Right cardiac atrium (tissue), 5 donors: ENCODE results near the gene KCNB1. TPM values are rescaled to one million over a fixed set of nuclear protein-coding genes. Genes with fewer than 3 reads are reported as not detected.

Source experiments
- ATAC-seq, 2 donors: fragments of 200-7000 bp; cut with Tn5 transposase; one replicate each; pipeline versions ENCODE4 v1.8.0 to v1.9.1; 2020; ENCODE audit warnings: moderate library complexity in 2 of 2, mild to moderate bottlenecking in 1 of 2
- DNase-seq, 3 donors: peaks; one replicate each; pipeline ENCODE4 v3.0.0-alpha.2; 2020
- H3K27ac ChIP-seq: one replicate; pipeline ENCODE4 v1.5.1; 2013; ENCODE audit warnings: mild to moderate bottlenecking, low read length, control low read depth, moderate library complexity
- H3K27me3 ChIP-seq: one replicate; pipeline ENCODE4 v1.6.1; 2013; ENCODE audit not compliant: control insufficient read depth, insufficient read depth
- H3K4me1 ChIP-seq: one replicate; pipeline ENCODE4 v1.6.1; 2013; ENCODE audit warnings: low read length; ENCODE audit not compliant: control insufficient read depth, insufficient read depth
- H3K4me3 ChIP-seq: one replicate; pipeline ENCODE4 v1.5.1; 2013; ENCODE audit warnings: low read length, control low read depth
- H3K9me3 ChIP-seq: one replicate; pipeline ENCODE4 v1.6.1; 2013; ENCODE audit warnings: low read length; ENCODE audit not compliant: control insufficient read depth
- WGBS: extraction: QIAGEN DNeasy Blood & Tissue Kit; methylation state at CpG from one replicate; pipeline ENCODE4 v1.1.7; 2013; 5-methylcytosine and 5-hydroxymethylcytosine counted together
- intact Hi-C, 4 donors: fragments of 100-400 bp; cut with DNase I; formaldehyde crosslinking; loops; one replicate each; pipeline versions ENCODE4 v1.11.0 to v1.14.0; 2022 to 2023
- polyA plus RNA-seq: library from polyadenylated mRNA; stranded (reverse); fragments of 200-250 nt; gene quantifications from one replicate; pipeline ENCODE4 v1.2.3, GENCODE V29; 2013
- total RNA-seq, 4 donors: library from RNA; stranded (reverse); fragmentation: NEBNext Ultra II Directional; extraction: Animal tissue kit (Norgen Biotek cat#: 25700); gene quantifications; one replicate each; pipeline ENCODE4 v1.2.1, GENCODE V29; 2021
- donor health status: healthy with polysubstance abuse.
- donor health status: DM: no; HTN: yes; CAD: no.
- donor health status: DM: no; HTN: no; CAD: no.
- donor health status: DM: no; HTN: yes; CAD: no; lungs with severe emphysema.
- donor health status: DM: yes; HTN: yes; CAD: no.

KCNB1 gene
- total and polyA plus RNA-seq, 5 donors, result 0.35 to 1.6 (median 0.66) TPM

DNA sequence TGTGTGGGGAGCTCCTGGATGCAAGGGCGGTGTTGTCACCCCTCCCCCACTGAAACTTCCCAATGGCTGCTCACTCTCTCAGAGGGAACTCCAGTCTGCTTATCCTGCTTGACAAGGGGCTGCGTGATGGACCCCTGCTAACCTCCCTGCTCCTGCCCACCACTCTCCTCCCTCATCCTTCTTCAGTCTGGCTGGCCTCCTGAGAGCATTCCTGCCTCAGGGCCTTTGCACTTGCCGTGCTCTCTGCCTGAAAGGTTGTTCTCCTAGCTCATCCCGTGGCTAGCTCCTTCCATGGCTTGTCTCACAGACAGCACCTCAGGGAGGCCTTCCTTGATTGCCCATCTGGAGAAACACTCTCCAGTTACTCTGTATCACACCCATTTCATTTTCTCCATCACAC is 130.7 kb downstream of the KCNB1 start:
- Histone ChIP-seq H3K4me1 (no peaks in the 10 kb centered on the region), H3K27ac (no peak overlapping the region), H3K27me3 (no peaks in the 10 kb centered on the region), H3K4me3 (no peak overlapping the region), H3K9me3 (no peaks in the 10 kb centered on the region)
- 80% methylated on average over 4 of the region's 4 CpGs for WGBS
- intact Hi-C loops, result no loop called here
- DNase-seq (no peak), ATAC-seq (no peak)

- no peak overlapping the region for H3K27ac ChIP-seq
- intact Hi-C loops, result no loop called here
These were observed 132.7 kb downstream of the KCNB1 start for GRCh38 chr20:49349694-49350252.

DNA sequence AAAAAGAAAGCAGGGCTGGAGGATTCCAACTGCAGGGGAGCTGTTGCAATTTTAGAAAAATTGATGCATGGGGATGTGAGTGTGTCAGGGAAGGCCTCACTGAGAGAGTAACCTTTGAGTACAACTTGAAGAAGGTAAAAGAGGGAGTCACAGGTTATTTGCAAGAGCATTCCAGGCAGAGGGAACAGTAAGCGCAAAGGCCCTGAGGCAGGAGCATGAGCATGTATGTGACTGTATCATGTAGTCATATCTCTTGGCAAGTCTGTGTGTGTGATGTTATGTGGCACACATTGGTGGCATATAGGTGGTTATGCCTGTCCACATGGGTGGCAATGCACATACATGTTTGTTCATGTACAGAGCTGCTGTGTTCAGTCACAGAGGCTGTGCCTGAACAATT is 133.4 kb downstream of the KCNB1 start:
- Histone ChIP-seq H3K27me3 (no peaks in the 10 kb centered on the region), H3K4me1 (no peaks in the 10 kb centered on the region), H3K9me3 (no peaks in the 10 kb centered on the region), H3K27ac (no peak overlapping the region), H3K4me3 (no peak overlapping the region)
- intact Hi-C loops, result no loop called here
- no peak for DNase-seq
- no peak for ATAC-seq
- WGBS, result 98% methylated on average over 1 of the region's 1 CpG

More at GRCh38 chr20:49349694-49350252, 132.7 kb downstream of the KCNB1 start:
- DNase-seq, result no peak
- no peak for ATAC-seq
- Histone ChIP-seq H3K4me3 (no peak overlapping the region), H3K9me3 (no peaks in the 10 kb centered on the region), H3K4me1 (no peaks in the 10 kb centered on the region), H3K27me3 (no peaks in the 10 kb centered on the region)
- 88% methylated on average over 3 of the region's 3 CpGs for WGBS

GRCh38 chr20:49348563-49348962 is 133.9 kb downstream of the KCNB1 start:
- no peaks in the 10 kb centered on the region for H3K9me3 ChIP-seq
- H3K4me3 ChIP-seq, result no peak overlapping the region
- no peaks in the 10 kb centered on the region for H3K27me3 ChIP-seq
- H3K4me1 ChIP-seq, result no peaks in the 10 kb centered on the region
- intact Hi-C loops, result no loop called here
- no peak overlapping the region for H3K27ac ChIP-seq
- DNase-seq (no peak), ATAC-seq (no peak)
- WGBS, result 92% methylated on average over 4 of the region's 4 CpGs

DNA sequence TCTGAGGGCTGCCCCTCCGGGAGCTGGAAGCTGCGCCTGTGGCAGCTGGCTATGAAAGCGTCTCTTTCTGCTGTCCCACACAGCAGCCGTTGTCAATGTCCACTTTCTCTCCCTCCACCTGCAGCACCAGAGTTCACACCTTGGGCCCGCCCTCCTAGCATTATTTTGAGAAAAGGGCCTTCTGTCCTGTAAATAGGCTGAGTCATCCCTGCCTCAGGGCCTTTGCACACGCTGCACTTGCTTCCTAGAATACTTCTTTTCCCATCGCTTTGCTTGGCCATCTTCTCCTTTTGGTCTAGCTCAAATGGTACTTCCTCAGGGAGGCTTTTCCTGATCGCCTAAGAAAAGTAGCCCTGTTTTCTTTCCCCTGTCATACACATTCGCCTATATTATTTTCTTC is 135.3 kb downstream of the KCNB1 start:
- Histone ChIP-seq H3K27me3 (no peaks in the 10 kb centered on the region), H3K27ac (no peak overlapping the region)
- intact Hi-C loops, result no loop called here

DNA sequence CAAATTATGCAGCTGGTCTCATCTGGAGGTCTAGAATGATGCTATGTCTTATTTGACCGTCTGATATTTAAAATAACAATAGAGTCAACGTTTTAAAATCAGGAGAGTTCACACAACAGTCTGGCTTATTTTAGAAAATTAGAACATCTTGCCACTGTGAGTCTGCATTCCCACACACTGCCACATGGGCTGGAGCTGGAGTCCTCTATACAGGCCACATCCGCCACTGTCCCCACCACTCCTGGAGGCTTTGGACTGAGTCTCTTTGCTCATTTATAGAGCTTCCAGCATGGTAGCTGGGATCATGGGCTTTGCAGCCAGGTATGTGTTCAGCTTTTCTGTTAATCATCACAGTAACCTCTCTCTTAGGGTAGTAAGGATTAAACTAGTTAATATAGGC is 135.8 kb downstream of the KCNB1 start:
- DNase-seq, result no peak
- Histone ChIP-seq H3K4me1 (no peaks in the 10 kb centered on the region), H3K9me3 (no peaks in the 10 kb centered on the region), H3K27ac (no peak overlapping the region), H3K4me3 (no peak overlapping the region), H3K27me3 (no peaks in the 10 kb centered on the region)
- no peak for ATAC-seq
- WGBS, result 72% methylated on average over 3 of the region's 3 CpGs
- intact Hi-C loops, result no loop called here

More for the DNA sequence above, 135.3 kb downstream of the KCNB1 start:
- WGBS, result 97% methylated on average over 9 of the region's 9 CpGs
- DNase-seq (no peak), ATAC-seq (no peak)
- Histone ChIP-seq H3K4me1 (no peaks in the 10 kb centered on the region), H3K4me3 (no peak overlapping the region), H3K9me3 (no peaks in the 10 kb centered on the region)

DNA sequence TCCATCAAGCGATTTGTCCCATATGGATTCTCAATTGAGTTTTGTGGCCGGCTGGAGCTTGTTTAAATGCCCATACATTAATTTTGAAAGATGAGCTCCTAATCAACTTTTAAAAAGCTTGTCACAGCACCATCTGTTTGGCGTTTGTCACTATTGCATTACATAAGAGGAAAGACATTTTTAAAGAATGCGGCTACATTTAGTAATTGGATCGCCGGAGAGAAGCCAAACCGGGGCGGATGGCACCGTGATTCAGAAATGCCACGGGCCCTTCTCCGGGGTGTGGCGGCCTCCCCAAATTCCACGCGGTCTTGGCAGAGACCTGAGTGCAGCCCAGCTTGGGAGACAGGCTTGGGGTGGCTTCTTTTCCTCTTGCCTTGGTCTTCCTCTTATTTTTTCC is 136.9 kb downstream of the KCNB1 start:
- 36% methylated on average over 14 of the region's 14 CpGs for WGBS
- no peaks in the 10 kb centered on the region for H3K9me3 ChIP-seq
- peak overlapping the region; percentile 49 for H3K27ac ChIP-seq
- H3K27me3 ChIP-seq, result no peaks in the 10 kb centered on the region
- H3K4me1 ChIP-seq, result no peaks in the 10 kb centered on the region
- ATAC-seq, result peak; percentile 50 to 56
- intact Hi-C loops, result no loop called here
- no peak overlapping the region for H3K4me3 ChIP-seq
- peak in 2 of 3 donors; percentile 58 to 68 for DNase-seq

- DNase-seq, result peak; percentile 74 to 84 (median 78)
- Histone ChIP-seq H3K9me3 (no peaks in the 10 kb centered on the region), H3K4me1 (no peaks in the 10 kb centered on the region), H3K4me3 (no peak overlapping the region), H3K27me3 (no peaks in the 10 kb centered on the region), H3K27ac (no peak overlapping the region)
- ATAC-seq, result peak; percentile 91 to 93
- intact Hi-C loops, result no loop called here
- WGBS, result 23% methylated on average over 9 of the region's 9 CpGs
These were observed 137.5 kb downstream of the KCNB1 start for GRCh38 chr20:49344975-49345374.

GRCh38 chr20:49344140-49344539 is 138.3 kb downstream of the KCNB1 start:
- no peak overlapping the region for H3K27ac ChIP-seq
- intact Hi-C loops, result no loop called here
- no peak overlapping the region for H3K4me3 ChIP-seq
- H3K27me3 ChIP-seq, result no peaks in the 10 kb centered on the region
- 99% methylated on average over 2 of the region's 2 CpGs for WGBS
- no peaks in the 10 kb centered on the region for H3K4me1 ChIP-seq
- DNase-seq, result no peak
- ATAC-seq, result no peak
- H3K9me3 ChIP-seq, result no peaks in the 10 kb centered on the region

DNA sequence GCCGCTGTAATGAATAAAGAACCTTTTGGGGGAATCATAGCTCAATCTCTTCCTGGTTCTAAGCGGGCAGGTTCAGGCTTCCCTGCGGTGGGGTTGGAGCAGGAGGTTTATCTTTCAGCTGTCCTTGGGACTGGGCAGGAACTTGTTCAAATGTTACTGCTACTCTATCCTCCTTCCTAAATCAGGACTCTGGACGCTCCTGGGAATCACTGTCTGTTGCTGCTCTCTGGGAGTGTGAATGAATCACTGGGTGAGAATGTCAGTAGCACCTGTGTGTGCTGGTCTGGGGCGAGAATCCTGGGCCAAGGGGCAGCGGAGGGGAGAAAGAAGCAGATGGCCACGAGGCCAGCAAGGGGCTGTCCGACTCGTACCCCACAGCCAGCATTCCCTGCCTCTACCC is 139.2 kb downstream of the KCNB1 start:
- Histone ChIP-seq H3K4me1 (no peaks in the 10 kb centered on the region), H3K4me3 (no peak overlapping the region), H3K27ac (no peak overlapping the region), H3K27me3 (no peaks in the 10 kb centered on the region), H3K9me3 (no peaks in the 10 kb centered on the region)
- intact Hi-C loops, result no loop called here
- 69% methylated on average over 9 of the region's 9 CpGs for WGBS
- DNase-seq, result no peak
- ATAC-seq, result no peak

DNA sequence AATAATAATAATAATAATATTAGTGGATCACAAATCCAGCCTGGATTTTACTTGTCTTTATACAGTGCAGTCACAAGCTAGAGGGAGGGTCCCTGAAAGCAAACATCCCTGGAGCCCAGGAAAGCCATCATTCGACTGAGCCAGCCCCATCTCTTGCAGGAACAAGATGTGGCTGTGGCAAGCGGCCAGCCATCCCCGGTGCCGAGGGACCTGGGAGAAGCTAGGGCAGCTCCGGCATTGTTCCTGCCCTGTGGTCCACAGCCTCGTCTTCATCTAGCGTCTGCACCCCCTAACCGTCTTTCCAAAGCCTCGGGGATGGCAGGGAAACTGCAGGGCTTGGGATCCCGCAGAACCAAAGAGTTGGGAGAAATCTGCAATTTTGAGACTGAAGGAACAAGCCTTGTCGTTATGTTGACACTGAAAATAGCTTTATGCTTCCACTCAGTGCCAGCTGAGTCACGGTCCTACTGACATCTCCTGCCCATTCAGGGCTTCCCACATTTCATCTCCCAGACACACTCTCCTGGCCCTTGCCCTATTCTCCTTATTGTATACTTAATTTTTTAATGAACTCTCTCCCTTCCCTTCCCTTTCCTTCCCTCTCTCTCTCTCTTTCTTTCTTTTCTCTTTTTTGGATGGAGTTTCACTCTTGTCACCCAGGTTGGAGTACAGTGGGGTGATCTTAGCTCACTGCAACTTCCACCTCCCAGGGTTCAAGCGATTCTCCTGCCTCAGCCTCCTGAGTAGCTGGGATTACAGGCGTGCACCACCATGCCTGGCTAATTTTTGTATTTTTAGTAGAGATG is 142.1 kb downstream of the KCNB1 start:
- no peaks in the 10 kb centered on the region for H3K9me3 ChIP-seq
- 54% methylated on average over 14 of the region's 14 CpGs for WGBS
- intact Hi-C loops, result no loop called here
- no peaks in the 10 kb centered on the region for H3K4me1 ChIP-seq
- DNase-seq, result peak; percentile 45 to 74 (median 62)
- ATAC-seq, result no peak
- no peaks in the 10 kb centered on the region for H3K27me3 ChIP-seq
- no peak overlapping the region for H3K4me3 ChIP-seq
- H3K27ac ChIP-seq, result no peak overlapping the region
